HCT116 (cell line): ENCODE data around the gene MEGF6.

ENCODE experiments used
- CBX3 ChIP-seq: IDR thresholded peaks from 2 replicates; pipeline ENCODE4 v1.6.1; 2012; ENCODE audit warnings: low read depth
- CTCF ChIP-seq, 3 experiments: fragments of 200-600 bp in 1 of 3; sonication (generic) in 1 of 3; IDR thresholded peaks in 2 of 3; conservative IDR thresholded peaks in 1 of 3; 2 replicates each; pipeline ENCODE4 v1.5.1; 2012 to 2017; ENCODE audit warnings: low read depth in 2 of 3, low read length in 2 of 3, antibody characterized with exemption in 1 of 3, borderline replicate concordance in 1 of 3, control low read depth in 1 of 3, mild to moderate bottlenecking in 1 of 3, mixed read lengths in 1 of 3, mixed run types in 1 of 3, moderate library complexity in 1 of 3; ENCODE audit not compliant: insufficient read depth in 1 of 3
- ELF1 ChIP-seq: IDR thresholded peaks from 2 replicates; pipeline ENCODE4 v1.6.1; 2012; ENCODE audit warnings: low read depth, borderline replicate concordance
- EZH2 ChIP-seq: fragments of 200-600 bp; sonication (generic); IDR thresholded peaks from 2 replicates; pipeline ENCODE4 v1.6.1; 2017; ENCODE audit warnings: antibody characterized with exemption, mixed run types
- EZH2phosphoT487 ChIP-seq: fragments of 200-600 bp; IDR thresholded peaks from 2 replicates; pipeline ENCODE4 v1.6.1; 2018; ENCODE audit warnings: antibody characterized with exemption, borderline replicate concordance
- JUND ChIP-seq: IDR thresholded peaks from 2 replicates; pipeline ENCODE4 v1.6.1; 2012
- POLR2A ChIP-seq: IDR thresholded peaks from 2 replicates; pipeline ENCODE4 v1.7.0; 2011; ENCODE audit warnings: borderline replicate concordance; ENCODE audit not compliant: insufficient read depth, insufficient read length; ENCODE audit errors: extremely low read depth
- POLR2AphosphoS5 ChIP-seq: IDR thresholded peaks from 2 replicates; pipeline ENCODE4 v1.6.1; 2011; ENCODE audit warnings: mild to moderate bottlenecking, low read depth, low read length, moderate library complexity
- REST ChIP-seq: IDR thresholded peaks from 2 replicates; pipeline ENCODE4 v1.6.1; 2012; ENCODE audit warnings: low read depth
- SP1 ChIP-seq: IDR thresholded peaks from 2 replicates; pipeline ENCODE4 v1.6.1; 2012; ENCODE audit warnings: low read depth
- SRF ChIP-seq: IDR thresholded peaks from 2 replicates; pipeline ENCODE4 v1.6.1; 2012; ENCODE audit warnings: low read depth
- TCF7L2 ChIP-seq: IDR thresholded peaks from 2 replicates; pipeline ENCODE4 v1.7.0; 2011; ENCODE audit warnings: borderline replicate concordance, inconsistent platforms; ENCODE audit not compliant: insufficient read depth, insufficient read length; ENCODE audit errors: extremely low read depth
- ZNF274 ChIP-seq: fragments of 200-500 bp; sonication (Bioruptor generic); IDR thresholded peaks from 2 replicates; pipeline ENCODE4 v1.6.1; 2014; ENCODE audit warnings: mild to moderate bottlenecking, low read depth, low read length, inconsistent platforms

GRCh38 chr1:3649342-3650247 lies 38.3 kb upstream of the MEGF6 start, which contains the start of gene WRAP73:
- peak; percentile 92 for TF ChIP-seq POLR2AphosphoS5
- no peak for TF ChIP-seq EZH2phosphoT487
- no peak for TF ChIP-seq REST
- TF ChIP-seq CTCF (IDR thresholded peaks at IDR 0.05 in 2 of 3, conservative IDR thresholded peaks at IDR 0.05 in 1 of 3; ENCODE audit: borderline replicate concordance in 1 of 3, insufficient read depth in 1 of 3, low read depth in 2 of 3, low read length in 2 of 3), result peak in 1 of 3 experiments; percentile 26; a peak in 2 of 6 replicates
- TF ChIP-seq ZNF274, result no peak
- TF ChIP-seq JUND, result no peak
- peak; percentile 74 for TF ChIP-seq SP1
- no peak; the same call in 1 of the 2 replicates for TF ChIP-seq ELF1
- no peak for TF ChIP-seq EZH2
- TF ChIP-seq TCF7L2, result peak; percentile 52
- TF ChIP-seq POLR2A, result peak; percentile 71
- TF ChIP-seq SRF, result no peak
- no peak for TF ChIP-seq CBX3
